GM19452 (cell line): Measurements from ENCODE around the gene PKLR.

Experiments
- ATAC-seq: cut with Tn5 transposase; IDR thresholded peaks from one replicate; pipeline ENCODE4 v1.9.1; 2021; ENCODE audit not compliant: unreplicated experiment

PKLR gene

DNA sequence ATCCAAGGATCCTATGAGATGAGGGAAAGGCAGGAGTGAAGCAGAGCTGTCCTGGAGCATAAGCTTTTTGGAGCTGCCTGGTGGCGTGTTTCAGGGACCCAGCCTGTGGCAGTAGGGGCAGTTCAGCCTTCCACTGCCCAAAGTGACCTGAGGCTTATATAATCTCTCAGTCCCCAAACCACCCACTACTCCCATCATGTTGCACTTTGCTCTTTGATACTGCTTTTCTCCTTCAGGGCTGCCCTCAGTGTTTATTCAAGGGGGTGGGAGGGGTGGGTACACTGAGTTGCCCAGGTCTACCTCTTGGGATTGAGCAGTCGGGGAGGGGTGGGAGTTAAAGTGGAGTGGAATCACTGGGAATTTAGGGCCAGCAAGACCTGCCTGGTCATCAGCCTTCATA lies 14.7 kb downstream of the PKLR start:
- no peak for ATAC-seq

DNA sequence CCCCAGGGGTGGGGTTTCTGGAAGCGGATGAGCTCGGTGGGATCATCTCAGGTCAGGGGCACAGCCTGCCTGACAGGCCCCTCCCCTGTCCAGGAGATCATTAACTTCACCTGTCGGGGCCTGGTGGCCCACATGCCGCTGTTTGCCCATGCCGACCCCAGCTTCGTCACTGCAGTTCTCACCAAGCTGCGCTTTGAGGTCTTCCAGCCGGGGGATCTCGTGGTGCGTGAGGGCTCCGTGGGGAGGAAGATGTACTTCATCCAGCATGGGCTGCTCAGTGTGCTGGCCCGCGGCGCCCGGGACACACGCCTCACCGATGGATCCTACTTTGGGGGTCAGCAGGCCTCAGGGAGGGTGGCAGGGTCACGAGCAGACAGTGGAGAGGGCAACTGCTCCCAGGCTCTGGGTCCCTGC lies 15.6 kb downstream of the PKLR start:
- ATAC-seq, result no peak

GRCh38 chr1:155285063-155285462 lies 16.2 kb downstream of the PKLR start:
- ATAC-seq, result no peak

DNA sequence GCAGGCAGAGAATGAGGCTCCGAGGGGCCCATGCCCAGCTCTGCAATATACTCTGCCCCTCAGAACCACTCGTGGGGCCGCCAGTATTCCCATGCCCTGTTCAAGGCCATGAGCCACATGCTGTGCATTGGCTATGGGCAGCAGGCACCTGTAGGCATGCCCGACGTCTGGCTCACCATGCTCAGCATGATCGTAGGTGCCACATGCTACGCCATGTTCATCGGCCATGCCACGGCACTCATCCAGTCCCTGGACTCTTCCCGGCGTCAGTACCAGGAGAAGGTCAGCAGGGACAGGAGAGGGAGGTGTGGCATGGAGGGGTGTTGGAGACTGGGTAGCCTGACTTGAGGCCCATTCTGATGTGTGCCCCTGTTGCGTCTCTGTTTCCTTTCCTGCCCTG lies 16.8 kb downstream of the PKLR start:
- ATAC-seq, result no peak

DNA sequence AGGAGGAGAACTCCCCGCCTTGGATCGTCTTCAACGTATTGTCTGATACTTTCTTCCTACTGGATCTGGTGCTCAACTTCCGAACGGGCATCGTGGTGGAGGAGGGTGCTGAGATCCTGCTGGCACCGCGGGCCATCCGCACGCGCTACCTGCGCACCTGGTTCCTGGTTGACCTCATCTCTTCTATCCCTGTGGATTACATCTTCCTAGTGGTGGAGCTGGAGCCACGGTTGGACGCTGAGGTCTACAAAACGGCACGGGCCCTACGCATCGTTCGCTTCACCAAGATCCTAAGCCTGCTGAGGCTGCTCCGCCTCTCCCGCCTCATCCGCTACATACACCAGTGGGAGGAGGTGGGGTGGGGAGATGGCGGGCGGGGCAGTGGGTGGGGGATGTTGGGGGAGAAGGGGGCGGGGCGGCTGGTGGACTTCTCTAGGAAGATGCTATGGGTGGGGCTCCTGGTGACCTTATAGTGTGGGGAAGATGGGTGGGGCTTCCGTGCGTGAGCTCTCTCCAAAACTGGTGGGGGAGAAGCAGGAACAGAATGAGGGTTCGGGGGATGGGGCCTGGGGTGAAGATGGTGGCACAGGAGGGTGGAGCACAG lies 18.6 kb downstream of the PKLR start:
- no peak for ATAC-seq

DNA sequence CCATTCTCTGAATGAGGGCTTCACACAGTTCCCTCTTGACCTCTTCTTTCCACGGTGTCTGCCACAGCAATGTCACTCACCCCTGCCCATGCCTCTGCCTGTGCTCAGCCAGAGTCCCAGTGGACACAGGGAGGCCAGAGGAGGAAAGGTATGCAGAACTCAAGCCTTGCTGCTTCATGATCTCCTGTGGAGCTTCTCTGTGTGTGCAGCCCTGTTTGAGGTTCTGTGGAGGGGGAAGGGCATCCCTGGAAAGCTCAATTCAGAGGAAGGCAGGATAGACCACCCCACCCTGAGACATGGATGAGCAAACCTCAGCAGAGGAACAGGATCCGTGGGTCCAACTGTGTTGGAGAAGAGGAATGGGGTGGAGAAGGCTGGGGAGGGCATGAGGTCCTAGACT lies 22.0 kb downstream of the PKLR start:
- ATAC-seq, result no peak

DNA sequence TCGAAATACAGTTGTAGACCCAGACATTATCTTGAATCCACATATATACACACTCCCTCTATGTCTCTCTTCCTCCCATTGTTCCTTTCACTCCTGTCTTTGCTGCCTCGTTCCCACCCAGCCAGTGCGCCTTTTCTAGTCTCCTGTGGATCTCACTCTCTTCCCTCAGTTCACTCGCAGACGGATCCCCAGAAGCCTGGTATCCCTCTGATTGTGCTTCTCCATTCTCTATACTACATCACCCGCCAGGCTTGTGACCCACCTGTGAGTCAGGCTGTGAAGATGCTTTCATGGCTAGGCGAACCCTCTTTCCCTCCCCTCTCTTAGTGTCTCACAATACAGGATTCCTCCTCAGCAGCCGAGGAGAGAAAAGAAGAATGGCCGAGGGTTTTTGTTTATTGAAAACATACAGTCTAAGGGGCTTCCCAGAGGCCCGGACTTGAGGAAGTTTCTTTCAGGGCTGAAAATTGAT lies 22.5 kb downstream of the PKLR start:
- no peak for ATAC-seq

DNA sequence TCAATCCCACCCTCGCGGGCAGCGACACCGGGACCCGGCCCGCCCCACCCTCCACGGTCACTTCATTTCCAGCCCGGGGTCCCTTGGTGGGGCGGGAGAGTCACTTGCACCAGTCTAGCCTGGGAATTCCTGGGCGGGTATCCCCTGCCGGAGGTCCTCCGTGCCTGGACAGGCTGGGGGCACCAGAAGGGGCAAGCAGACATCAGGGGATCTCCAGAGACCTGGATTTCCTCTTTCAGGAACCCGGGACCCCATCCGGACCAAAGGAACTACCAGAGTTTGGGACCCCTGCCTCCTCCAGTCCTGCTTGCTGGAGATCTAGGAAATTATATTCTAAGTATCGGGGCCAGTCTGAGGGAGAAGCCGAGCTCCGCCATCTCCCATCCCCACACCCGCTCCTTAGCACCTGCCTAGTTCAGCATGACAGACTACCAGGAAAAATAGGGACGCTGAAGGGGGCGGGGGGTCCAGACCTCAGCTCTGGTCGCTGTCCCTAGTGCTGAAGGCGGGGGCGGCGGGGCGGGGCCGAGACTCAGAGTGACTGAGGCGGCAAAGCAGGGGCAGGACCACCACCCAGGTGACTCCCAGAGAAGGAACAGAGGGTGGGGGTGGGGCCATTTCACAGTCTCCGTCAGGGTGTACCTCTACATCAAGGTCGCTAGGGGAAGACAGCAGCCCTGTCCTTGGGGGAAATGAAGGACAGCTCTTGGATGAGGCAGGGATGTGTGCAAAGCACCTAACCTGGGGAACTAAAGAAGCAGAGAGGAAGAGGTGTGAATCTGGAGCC lies 23.1 kb downstream of the PKLR start:
- ATAC-seq, result no peak

DNA sequence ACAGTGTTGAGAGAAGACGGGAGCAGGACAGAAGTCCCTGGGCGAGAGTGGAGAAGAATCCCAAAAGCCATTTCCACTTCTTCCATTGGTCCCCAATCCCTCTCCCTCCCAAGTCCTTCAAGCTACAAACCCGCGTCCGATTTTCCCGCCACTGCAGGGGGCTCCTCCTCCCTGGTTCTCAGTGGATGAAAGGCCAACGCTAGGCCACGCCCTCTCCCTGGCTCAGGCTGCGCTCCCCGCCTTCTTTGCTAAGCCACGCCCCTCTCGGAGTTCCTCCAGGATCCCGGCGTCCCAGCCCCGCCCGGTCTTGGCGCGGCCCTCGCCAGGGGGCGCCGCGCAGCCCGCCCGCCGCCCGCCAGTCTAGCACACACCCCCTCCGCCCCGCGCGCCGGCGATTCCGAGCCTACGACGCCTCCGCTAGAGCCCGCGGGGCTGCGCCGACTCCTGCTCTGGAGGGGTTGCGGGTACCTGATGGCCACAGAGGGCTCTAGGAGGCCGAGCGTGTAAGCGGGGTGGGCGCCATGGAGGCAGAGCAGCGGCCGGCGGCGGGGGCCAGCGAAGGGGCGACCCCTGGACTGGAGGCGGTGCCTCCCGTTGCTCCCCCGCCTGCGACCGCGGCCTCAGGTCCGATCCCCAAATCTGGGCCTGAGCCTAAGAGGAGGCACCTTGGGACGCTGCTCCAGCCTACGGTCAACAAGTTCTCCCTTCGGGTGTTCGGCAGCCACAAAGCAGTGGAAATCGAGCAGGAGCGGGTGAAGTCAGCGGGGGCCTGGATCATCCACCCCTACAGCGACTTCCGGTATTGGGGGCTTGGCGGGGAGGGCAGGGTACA lies 24.0 kb downstream of the PKLR start, which contains the start of gene HCN3:
Gene HCN3, plus strand, starts transcription at position 394 of the 832 bp plus-strand sequence. Its CDS starts 128 bp downstream, at position 522.
- ATAC-seq, result peak; percentile 46

DNA sequence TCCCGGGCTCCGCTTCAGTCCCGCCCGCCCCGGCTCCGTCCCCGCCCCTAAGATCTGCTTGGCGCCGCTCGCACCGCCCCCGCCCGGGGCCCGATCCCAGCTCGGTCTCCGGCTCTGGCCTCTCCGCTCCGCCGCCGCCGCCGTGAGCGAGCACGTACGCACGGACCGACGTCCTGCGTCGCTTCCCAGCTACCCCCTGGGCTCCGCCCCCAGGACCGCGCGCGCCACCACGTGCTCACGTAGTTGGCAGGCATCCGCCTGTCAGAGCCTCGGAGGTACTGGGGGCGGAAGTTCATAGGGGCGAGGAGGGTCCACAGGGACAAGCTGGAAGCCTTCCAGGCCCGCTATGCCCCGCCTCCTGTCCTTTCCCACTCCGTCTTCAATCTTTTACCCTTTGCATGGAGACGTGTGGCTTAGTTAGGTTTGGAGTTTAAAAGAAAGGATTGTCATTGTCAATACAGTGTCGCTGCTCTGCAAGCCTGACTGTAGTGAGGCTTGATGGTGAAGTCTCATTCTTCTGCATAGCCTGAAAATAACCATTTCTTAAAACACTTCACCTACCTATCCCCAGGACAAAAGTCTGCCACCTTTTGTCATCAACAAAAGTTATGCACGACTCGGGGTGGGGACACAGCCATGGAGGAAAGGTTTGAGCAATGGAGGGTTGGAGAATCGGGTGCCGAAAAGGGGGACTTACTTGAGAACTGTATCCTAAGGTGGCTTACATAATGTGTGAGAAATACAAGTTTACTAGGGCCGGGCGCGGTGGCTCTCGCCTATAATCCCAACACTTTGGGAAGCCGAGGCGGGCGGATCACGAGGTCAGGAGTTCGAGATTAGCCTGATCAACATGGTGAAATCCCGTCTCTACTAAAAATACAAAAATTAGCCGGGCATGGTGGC lies 27.6 kb downstream of the PKLR start, which contains the start of gene CLK2:
Gene CLK2, minus strand, starts transcription at position 162 of the 903 bp plus-strand sequence. CDS start 2,527 bp downstream, outside the sequence.
- ATAC-seq, result peak; percentile 82

DNA sequence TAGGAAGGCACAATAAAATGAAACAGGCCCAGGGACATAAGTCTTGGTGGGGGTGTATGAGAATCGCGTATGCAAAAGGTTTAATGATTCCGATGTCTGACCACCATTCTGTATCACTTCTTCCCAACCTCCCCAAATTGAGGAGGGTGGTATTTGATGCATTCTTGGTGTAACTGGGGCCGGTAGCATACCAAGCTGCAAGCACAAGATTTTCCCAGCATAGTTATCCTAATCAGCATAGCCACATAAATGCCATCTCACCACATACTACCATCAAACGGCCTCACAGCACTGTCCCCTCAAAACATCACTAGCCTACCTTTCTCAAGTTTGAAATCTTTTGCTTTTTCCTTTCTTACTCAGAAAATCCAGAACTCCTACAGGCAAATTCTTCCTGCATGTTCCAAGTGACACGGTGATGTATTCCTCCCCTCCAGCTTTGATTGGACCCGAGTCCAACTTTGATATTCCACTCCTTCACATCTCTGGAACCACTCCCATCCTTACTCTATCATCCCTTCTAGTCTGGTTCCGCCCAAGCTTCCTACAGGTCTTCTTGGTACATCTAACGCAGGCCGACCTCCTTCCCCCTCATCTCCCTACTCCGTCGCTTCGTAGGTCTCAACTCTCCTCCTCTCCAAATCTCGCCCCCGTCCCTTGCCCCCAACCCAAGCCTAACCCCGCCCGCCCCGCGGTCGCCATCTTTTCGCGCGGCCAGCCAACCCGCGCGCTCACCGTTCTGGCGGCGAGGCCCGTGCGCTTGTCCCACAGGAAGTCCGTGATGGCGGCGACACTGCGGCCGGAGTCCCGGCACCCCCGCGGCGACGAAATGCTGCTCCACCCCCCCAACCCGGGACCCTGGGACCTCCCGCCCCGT lies 28.5 kb downstream of the PKLR start:
- peak; percentile 26 for ATAC-seq

DNA sequence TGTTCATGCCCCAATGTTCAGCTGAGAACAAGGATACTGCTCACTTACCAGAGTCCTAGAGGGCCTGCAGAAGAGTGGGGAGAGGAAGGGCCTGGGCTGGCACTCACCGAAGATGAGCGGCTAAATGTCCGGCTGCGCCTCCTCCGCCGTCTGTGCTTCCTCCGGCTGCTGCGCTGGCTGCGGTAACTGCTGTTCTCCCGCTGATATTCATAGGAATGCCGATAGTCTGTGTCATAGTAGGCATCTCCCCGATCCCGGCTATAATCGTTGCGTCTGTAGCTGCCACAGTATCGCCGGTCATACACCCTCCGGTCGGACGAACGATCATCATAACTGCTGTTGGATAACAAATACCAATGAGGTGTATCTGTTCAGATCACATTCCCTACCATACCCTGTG lies 31.9 kb downstream of the PKLR start:
- no peak for ATAC-seq

DNA sequence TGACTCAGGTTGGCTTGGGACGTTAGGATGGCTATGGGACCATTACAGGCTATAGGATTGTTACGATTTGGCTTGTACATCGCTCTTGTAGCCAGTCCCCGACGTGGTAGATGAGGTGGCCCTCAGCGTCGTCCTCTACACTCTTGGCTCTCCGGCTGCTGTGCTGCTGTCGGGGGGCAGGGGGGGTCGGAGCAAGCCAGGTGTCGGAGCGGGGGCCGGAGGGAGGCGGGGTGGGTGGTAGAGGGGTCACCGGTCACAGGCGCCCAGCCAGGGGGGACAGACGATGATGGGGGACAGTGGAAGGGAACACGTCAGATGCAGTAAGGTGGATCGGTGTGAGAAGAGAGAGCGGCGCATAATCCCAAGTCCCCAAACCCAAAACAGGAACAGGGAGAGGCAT lies 32.6 kb downstream of the PKLR start:
- ATAC-seq, result no peak

DNA sequence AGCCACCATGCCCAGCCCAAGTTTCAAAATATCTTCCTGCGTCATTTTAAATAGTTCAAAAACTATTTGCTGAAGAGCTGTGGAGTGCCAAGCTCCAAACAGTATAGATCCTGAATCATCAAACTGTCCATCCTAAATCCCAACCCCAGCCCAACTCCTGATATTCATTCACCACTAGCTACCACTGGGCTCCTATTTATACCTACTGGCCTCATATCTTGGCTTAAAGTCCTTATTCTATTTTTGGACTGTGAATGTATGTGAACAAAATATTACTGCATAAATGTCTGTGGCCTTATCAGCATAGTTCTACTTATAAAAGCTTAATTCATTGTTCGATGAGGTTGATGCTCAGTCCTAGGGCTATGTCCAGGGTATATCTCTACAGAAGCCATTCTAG lies 33.9 kb downstream of the PKLR start:
- ATAC-seq, result no peak

DNA sequence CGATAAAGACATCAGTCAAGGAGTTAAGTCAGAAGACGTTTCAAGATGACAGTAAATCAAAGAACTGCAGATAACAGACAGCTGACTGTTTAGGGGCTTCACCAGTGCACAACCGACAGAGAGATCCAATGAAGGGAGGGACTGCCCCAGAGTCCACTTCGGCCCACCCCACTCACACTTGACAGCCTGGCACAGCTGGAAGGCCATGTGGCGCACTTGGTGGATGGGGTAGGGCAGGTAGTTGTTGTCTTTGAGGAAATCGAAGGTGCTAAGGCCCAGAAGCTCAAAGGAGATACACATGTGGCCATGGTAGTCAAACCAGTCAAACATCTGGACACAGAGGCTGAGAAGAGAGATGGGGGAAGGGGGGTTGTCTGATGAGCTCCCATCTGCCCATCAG lies 34.7 kb downstream of the PKLR start:
- no peak for ATAC-seq

GRCh38 chr1:155263067-155263466 lies 38.2 kb downstream of the PKLR start:
- no peak for ATAC-seq

- peak; percentile 88 for ATAC-seq
These were observed 39.2 kb downstream of the PKLR start, which contains the start of gene SCAMP3 for GRCh38 chr1:155261852-155262673. TSS of gene SCAMP3 (minus strand) at chr1:155262360. CDS start at chr1:155262151, 209 bp downstream.

DNA sequence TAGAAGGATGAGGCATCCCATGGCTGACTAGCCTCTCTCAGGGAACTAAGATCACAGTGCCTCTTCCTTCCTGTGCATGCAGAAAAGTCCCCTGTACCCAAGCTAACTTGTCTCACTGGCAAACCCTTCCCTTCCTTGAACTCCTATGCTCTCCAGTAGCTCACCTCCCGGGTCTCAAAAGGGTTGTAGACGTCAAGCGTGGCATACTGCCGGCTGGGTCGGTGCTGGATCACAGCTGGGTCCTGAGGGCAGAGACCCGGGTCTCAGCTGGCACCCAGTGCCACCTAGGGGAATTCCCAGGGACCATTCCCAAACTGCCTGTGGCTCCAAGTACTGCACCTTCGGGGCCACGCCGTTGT lies 39.8 kb downstream of the PKLR start:
- ATAC-seq, result peak; percentile 3

- no peak for ATAC-seq
These were observed 41.0 kb downstream of the PKLR start for GRCh38 chr1:155260276-155260675.
